Neural progenitor cell (in vitro differentiated cells): ENCODE data around the gene CDK5R1. TPM values are rescaled to one million over a fixed set of nuclear protein-coding genes. Genes with fewer than 3 reads are reported as not detected.

Experiments used
- DNase-seq: peaks from one replicate; pipeline ENCODE4 v3.0.0-alpha.2; 2016; ENCODE audit warnings: low spot score
- H2AFZ ChIP-seq: fragments of 200-600 bp; sonication (generic); replicated peaks from 2 replicates; pipeline ENCODE4 v1.6.1; 2016; ENCODE audit warnings: antibody characterized with exemption
- H3F3A ChIP-seq: fragments of 200-600 bp; sonication (generic); 2 replicates; pipeline ENCODE4 v1.6.1; 2016; ENCODE audit warnings: antibody characterized with exemption, low read depth
- H3K27ac ChIP-seq: fragments of 200-600 bp; sonication (generic); 2 replicates; pipeline ENCODE4 v1.5.1; 2016; ENCODE audit warnings: mild to moderate bottlenecking
- H3K27me3 ChIP-seq: fragments of 200-600 bp; sonication (generic); 2 replicates; pipeline ENCODE4 v1.6.1; 2016; ENCODE audit warnings: mild to moderate bottlenecking, moderate library complexity
- H3K36me3 ChIP-seq: fragments of 200-600 bp; sonication (generic); 2 replicates; pipeline ENCODE4 v1.5.1; 2016
- H3K4me1 ChIP-seq: fragments of 200-600 bp; sonication (generic); 2 replicates; pipeline ENCODE4 v1.6.1; 2016; ENCODE audit warnings: mixed run types
- H3K4me2 ChIP-seq: fragments of 200-600 bp; sonication (generic); 2 replicates; pipeline ENCODE4 v1.6.1; 2016
- H3K4me3 ChIP-seq: fragments of 200-600 bp; sonication (generic); 2 replicates; pipeline ENCODE4 v1.5.1; 2016
- H3K79me2 ChIP-seq: fragments of 200-600 bp; sonication (generic); 2 replicates; pipeline ENCODE4 v1.6.1; 2016; ENCODE audit warnings: low read depth
- H3K9ac ChIP-seq: fragments of 200-600 bp; sonication (generic); 2 replicates; pipeline ENCODE4 v1.6.1; 2016
- H3K9me3 ChIP-seq: fragments of 200-600 bp; sonication (generic); 2 replicates; pipeline ENCODE4 v1.5.1; 2016; ENCODE audit warnings: low read depth
- H4K20me1 ChIP-seq: fragments of 200-600 bp; sonication (generic); 2 replicates; pipeline ENCODE4 v1.6.1; 2016; ENCODE audit warnings: low read depth
- H3K27ac Mint-ChIP-seq: 3 replicates; pipeline ENCODE4 v1.8.0; 2021; ENCODE audit warnings: mixed read lengths
- H3K27me3 Mint-ChIP-seq: 2 replicates; pipeline ENCODE4 v1.8.0; 2022; ENCODE audit warnings: low read depth, mild to moderate bottlenecking, inconsistent platforms, moderate library complexity, mixed read lengths; ENCODE audit not compliant: insufficient read depth
- H3K36me3 Mint-ChIP-seq: 3 replicates; pipeline ENCODE4 v1.8.0; 2021; ENCODE audit warnings: mixed read lengths
- H3K4me1 Mint-ChIP-seq: 3 replicates; pipeline ENCODE4 v1.8.0; 2021; ENCODE audit warnings: mixed read lengths
- H3K4me3 Mint-ChIP-seq: 3 replicates; pipeline ENCODE4 v1.8.0; 2021; ENCODE audit warnings: mild to moderate bottlenecking, moderate library complexity, mixed read lengths
- H3K9me3 Mint-ChIP-seq: 3 replicates; pipeline ENCODE4 v1.8.0; 2020; ENCODE audit warnings: mixed read lengths
- CTCF ChIP-seq: fragments of 200-600 bp; sonication (generic); IDR thresholded peaks from 2 replicates; pipeline ENCODE4 v1.5.1; 2017; ENCODE audit warnings: antibody characterized with exemption, mild to moderate bottlenecking
- EZH2 ChIP-seq: fragments of 200-600 bp; sonication (generic); IDR thresholded peaks from 2 replicates; pipeline ENCODE4 v1.6.1; 2017; ENCODE audit warnings: antibody characterized with exemption, mild to moderate bottlenecking, moderate library complexity
- EZH2phosphoT487 ChIP-seq: fragments of 200-600 bp; sonication (generic); IDR thresholded peaks from 2 replicates; pipeline ENCODE4 v1.6.1; 2017; ENCODE audit warnings: antibody characterized with exemption
- total RNA-seq: library from RNA; depleted of rRNA; stranded (reverse); fragments of >200 nt; gene quantifications from 2 replicates; pipeline ENCODE4 v1.2.3, GENCODE V29; 2015; ENCODE audit warnings: low replicate concordance

Gene CDK5R1
- total RNA-seq, 1 donor from 2014 or later = 6.9 TPM

- H3K4me3 ChIP-seq = peak within 1 kb of the TSS; percentile 94
- H3K4me2 ChIP-seq = peak within 1 kb of the TSS; percentile 88
- peak within 1 kb of the TSS; percentile 97 for H3K9ac ChIP-seq
- H4K20me1 ChIP-seq = peaks cover 25% of the 10 kb centered on the region
- Mint-ChIP-seq H3K4me1 (peaks cover 22% of the 10 kb centered on the region), H3K27ac (peak within 1 kb of the TSS; percentile 24), H3K36me3 (peaks cover 12% of the 10 kb centered on the region), H3K4me3 (peak within 1 kb of the TSS; percentile 95), H3K9me3 (peaks cover 8% of the 10 kb centered on the region), H3K27me3 (peaks cover 4% of the 10 kb centered on the region)
- no peak for TF ChIP-seq EZH2phosphoT487
- no peak for TF ChIP-seq EZH2
- TF ChIP-seq CTCF = no peak
- peak within 1 kb of the TSS; percentile 96 for H2AFZ ChIP-seq
- peaks cover 12% of the 10 kb centered on the region for H3K27me3 ChIP-seq
- peak; percentile 99 for DNase-seq
- H3F3A ChIP-seq = no peaks in the 10 kb centered on the region
- no peaks in the 10 kb centered on the region for H3K9me3 ChIP-seq
- H3K79me2 ChIP-seq = peaks cover 51% of the 10 kb centered on the region
- H3K36me3 ChIP-seq = peaks cover 14% of the 10 kb centered on the region
- H3K27ac ChIP-seq = peak within 1 kb of the TSS; percentile 72
- peaks cover 7% of the 10 kb centered on the region for H3K4me1 ChIP-seq
Measured at GRCh38 chr17:32444301-32445073, 42.3 kb upstream of the CDK5R1 start, which contains the start of gene PSMD11. PSMD11 (plus strand) TSS chr17:32444510; CDS start chr17:32444524, 14 bp downstream.

- peak overlapping the region; percentile 72 for H3K27ac ChIP-seq
- H3K4me3 ChIP-seq = peak overlapping the region; percentile 94
- Mint-ChIP-seq H3K9me3 (peaks cover 8% of the 10 kb centered on the region), H3K4me3 (peak overlapping the region; percentile 95), H3K4me1 (peaks cover 22% of the 10 kb centered on the region), H3K27me3 (peaks cover 4% of the 10 kb centered on the region), H3K27ac (peak overlapping the region; percentile 24), H3K36me3 (peaks cover 17% of the 10 kb centered on the region)
- H3K9ac ChIP-seq = peak overlapping the region; percentile 97
- H3K4me1 ChIP-seq = peaks cover 7% of the 10 kb centered on the region
- DNase-seq = peak; percentile 48
- H3K4me2 ChIP-seq = peak overlapping the region; percentile 88
- no peaks in the 10 kb centered on the region for H3K9me3 ChIP-seq
- H2AFZ ChIP-seq = peak overlapping the region; percentile 92
- peaks cover 17% of the 10 kb centered on the region for H3K36me3 ChIP-seq
- H3F3A ChIP-seq = no peaks in the 10 kb centered on the region
- peaks cover 25% of the 10 kb centered on the region for H4K20me1 ChIP-seq
- no peak for TF ChIP-seq EZH2
- no peak for TF ChIP-seq EZH2phosphoT487
- no peak for TF ChIP-seq CTCF
- peaks cover 12% of the 10 kb centered on the region for H3K27me3 ChIP-seq
- H3K79me2 ChIP-seq = peaks cover 57% of the 10 kb centered on the region
Measured at GRCh38 chr17:32445074-32445415, 41.7 kb upstream of the CDK5R1 start.

GRCh38 chr17:32445497-32445896 is 41.3 kb upstream of the CDK5R1 start:
- TF ChIP-seq EZH2 = no peak
- TF ChIP-seq EZH2phosphoT487 = no peak
- no peak for TF ChIP-seq CTCF
- peaks cover 17% of the 10 kb centered on the region for H3K36me3 Mint-ChIP-seq
- H3K4me3 Mint-ChIP-seq = peak overlapping the region; percentile 95
- peaks cover 17% of the 10 kb centered on the region for H3K36me3 ChIP-seq
- peaks cover 12% of the 10 kb centered on the region for H3K27me3 ChIP-seq
- H3K4me3 ChIP-seq = peak overlapping the region; percentile 94
- H3K27ac Mint-ChIP-seq = no peak overlapping the region
- peaks cover 22% of the 10 kb centered on the region for H3K4me1 Mint-ChIP-seq
- H2AFZ ChIP-seq = no peak overlapping the region
- no peak overlapping the region for H3K27ac ChIP-seq
- peak overlapping the region; percentile 97 for H3K9ac ChIP-seq
- peaks cover 4% of the 10 kb centered on the region for H3K27me3 Mint-ChIP-seq
- H3K9me3 Mint-ChIP-seq = peaks cover 8% of the 10 kb centered on the region
- H3K4me2 ChIP-seq = peak overlapping the region; percentile 88
- peaks cover 59% of the 10 kb centered on the region for H3K79me2 ChIP-seq
- peaks cover 7% of the 10 kb centered on the region for H3K4me1 ChIP-seq
- H3K9me3 ChIP-seq = no peaks in the 10 kb centered on the region
- H4K20me1 ChIP-seq = peaks cover 25% of the 10 kb centered on the region
- no peak for DNase-seq
- no peaks in the 10 kb centered on the region for H3F3A ChIP-seq
